Neural crest cell (in vitro differentiated cells): ENCODE data around the gene WSB1. TPM values are rescaled to one million over a fixed set of nuclear protein-coding genes. Genes with fewer than 3 reads are reported as not detected.
"Not testable (repeated sequence)": the region's sequence is repeated elsewhere in the genome, so short reads cannot be mapped to it uniquely, and the experiment has no call there.

Experiments
- DNase-seq: peaks from one replicate; pipeline ENCODE4 v3.0.0; 2021; ENCODE audit warnings: low read depth, mixed read lengths, low spot score
- H3K27ac Mint-ChIP-seq: one replicate; pipeline ENCODE4 v1.8.0; 2021; ENCODE audit warnings: mild to moderate bottlenecking, mixed read lengths; ENCODE audit not compliant: unreplicated experiment
- H3K27me3 Mint-ChIP-seq: 2 replicates; pipeline ENCODE4 v1.8.0; 2021; ENCODE audit warnings: low read depth, mild to moderate bottlenecking, mixed read lengths
- H3K36me3 Mint-ChIP-seq: 2 replicates; pipeline ENCODE4 v1.8.0; 2021; ENCODE audit warnings: low read depth, mild to moderate bottlenecking, mixed read lengths
- H3K4me1 Mint-ChIP-seq: 2 replicates; pipeline ENCODE4 v1.8.0; 2021; ENCODE audit warnings: mixed read lengths
- H3K4me3 Mint-ChIP-seq: one replicate; pipeline ENCODE4 v1.8.0; 2021; ENCODE audit warnings: mild to moderate bottlenecking, mixed read lengths
- H3K9me3 Mint-ChIP-seq: 2 replicates; pipeline ENCODE4 v1.8.0; 2021; ENCODE audit warnings: mixed read lengths
- total RNA-seq: library from RNA; stranded (reverse); gene quantifications from 2 replicates; pipeline ENCODE4 v1.2.1, GENCODE V29; 2021
- TF ChIP-seq, protein P1 (sequence below): fragments of 200-600 bp; sonication (generic); conservative IDR thresholded peaks from 2 replicates; pipeline ENCODE4 v1.5.0; 2021; ENCODE audit warnings: antibody characterized with exemption, mild to moderate bottlenecking

Gene WSB1
- total RNA-seq, 1 donor from 2014 or later = 237 TPM

DNA sequence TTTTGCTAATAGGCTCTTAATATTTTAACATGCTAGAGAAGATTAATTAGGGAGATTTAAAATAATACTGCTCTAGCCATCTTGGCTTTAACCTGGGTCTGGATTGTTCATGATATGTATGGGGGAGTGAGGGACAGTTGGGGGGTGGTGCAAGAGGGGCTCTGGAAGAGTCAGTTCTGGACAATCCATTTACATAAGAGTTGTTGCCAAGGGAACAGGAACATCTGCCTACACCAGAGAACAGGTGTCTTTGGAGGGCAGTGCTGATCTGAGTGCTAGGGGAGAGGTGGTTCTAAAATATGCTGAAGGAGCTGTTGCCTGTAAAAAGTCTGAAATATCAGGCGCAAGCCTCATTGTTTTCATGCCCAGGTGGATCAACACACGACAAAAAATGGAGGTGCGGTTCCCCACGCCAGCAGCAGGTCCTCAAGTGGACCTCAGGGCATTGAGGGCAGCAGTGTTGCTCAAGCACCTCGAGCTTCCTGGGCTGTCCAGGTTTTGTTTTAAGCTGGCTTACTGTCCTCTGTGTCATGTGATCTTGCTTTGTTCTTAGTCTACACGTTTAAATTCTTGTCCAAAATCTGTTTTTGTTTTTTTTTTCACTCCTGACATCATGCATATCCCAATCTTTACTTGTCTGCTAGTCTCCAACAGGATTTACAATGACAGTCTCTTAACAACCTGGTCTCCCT, 25.4 kb upstream of the WSB1 start:
- Mint-ChIP-seq H3K36me3 (no peaks in the 10 kb centered on the region), H3K4me3 (no peak overlapping the region), H3K27ac (no peak overlapping the region), H3K9me3 (no peaks in the 10 kb centered on the region), H3K27me3 (peaks cover 17% of the 10 kb centered on the region), H3K4me1 (no peaks in the 10 kb centered on the region)
- no peak for DNase-seq
- TF ChIP-seq, protein P1, sequence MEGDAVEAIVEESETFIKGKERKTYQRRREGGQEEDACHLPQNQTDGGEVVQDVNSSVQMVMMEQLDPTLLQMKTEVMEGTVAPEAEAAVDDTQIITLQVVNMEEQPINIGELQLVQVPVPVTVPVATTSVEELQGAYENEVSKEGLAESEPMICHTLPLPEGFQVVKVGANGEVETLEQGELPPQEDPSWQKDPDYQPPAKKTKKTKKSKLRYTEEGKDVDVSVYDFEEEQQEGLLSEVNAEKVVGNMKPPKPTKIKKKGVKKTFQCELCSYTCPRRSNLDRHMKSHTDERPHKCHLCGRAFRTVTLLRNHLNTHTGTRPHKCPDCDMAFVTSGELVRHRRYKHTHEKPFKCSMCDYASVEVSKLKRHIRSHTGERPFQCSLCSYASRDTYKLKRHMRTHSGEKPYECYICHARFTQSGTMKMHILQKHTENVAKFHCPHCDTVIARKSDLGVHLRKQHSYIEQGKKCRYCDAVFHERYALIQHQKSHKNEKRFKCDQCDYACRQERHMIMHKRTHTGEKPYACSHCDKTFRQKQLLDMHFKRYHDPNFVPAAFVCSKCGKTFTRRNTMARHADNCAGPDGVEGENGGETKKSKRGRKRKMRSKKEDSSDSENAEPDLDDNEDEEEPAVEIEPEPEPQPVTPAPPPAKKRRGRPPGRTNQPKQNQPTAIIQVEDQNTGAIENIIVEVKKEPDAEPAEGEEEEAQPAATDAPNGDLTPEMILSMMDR = no peak

DNA sequence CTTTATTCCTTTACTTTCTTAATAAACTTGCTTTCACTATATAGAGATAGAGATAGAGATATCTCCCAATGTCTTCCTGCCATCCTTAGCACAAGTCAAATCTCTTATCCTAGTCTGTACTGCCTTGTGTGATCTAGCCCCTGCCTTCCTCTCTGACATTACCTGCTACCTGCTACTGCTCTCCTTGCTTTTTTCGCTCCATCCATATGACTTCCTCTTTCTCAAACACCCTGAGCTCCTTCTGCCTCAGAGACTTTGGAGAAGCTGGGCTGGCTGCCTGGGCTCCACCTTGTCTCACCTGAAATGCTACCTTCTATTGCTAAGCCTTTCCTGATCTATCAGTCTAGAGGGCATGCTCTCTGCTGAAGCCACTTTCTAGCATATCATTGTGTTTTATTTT, 24.7 kb upstream of the WSB1 start:
- DNase-seq = no peak
- TF ChIP-seq, protein P1 = no peak
- H3K27ac Mint-ChIP-seq = no peak overlapping the region
- H3K27me3 Mint-ChIP-seq = peaks cover 17% of the 10 kb centered on the region
- no peaks in the 10 kb centered on the region for H3K9me3 Mint-ChIP-seq
- no peaks in the 10 kb centered on the region for H3K36me3 Mint-ChIP-seq
- H3K4me3 Mint-ChIP-seq = no peak overlapping the region
- no peaks in the 10 kb centered on the region for H3K4me1 Mint-ChIP-seq

DNA sequence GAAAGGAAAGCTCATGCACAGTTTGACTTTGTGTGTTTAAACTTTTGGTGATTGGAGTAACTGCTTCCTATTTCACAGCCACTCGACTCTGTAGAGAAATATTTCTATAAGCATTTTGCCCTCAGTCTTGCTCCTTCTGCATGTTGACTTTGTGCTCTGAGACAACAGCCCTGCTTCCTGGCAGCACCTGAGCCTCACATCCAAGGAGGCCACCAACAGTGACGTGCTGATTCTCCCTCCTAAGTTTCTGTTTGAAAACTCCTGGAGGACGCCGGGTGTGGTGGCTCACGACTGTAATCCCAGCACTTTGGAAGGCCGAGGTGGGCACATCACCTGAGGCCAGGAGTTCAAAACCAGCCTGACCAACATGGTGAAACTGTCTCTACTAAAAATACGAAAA, 23.9 kb upstream of the WSB1 start:
- Mint-ChIP-seq H3K4me1 (no peaks in the 10 kb centered on the region), H3K9me3 (no peaks in the 10 kb centered on the region), H3K27me3 (peaks cover 17% of the 10 kb centered on the region), H3K36me3 (no peaks in the 10 kb centered on the region), H3K27ac (no peak overlapping the region), H3K4me3 (no peak overlapping the region)
- no peak for DNase-seq
- TF ChIP-seq, protein P1 = no peak

DNA sequence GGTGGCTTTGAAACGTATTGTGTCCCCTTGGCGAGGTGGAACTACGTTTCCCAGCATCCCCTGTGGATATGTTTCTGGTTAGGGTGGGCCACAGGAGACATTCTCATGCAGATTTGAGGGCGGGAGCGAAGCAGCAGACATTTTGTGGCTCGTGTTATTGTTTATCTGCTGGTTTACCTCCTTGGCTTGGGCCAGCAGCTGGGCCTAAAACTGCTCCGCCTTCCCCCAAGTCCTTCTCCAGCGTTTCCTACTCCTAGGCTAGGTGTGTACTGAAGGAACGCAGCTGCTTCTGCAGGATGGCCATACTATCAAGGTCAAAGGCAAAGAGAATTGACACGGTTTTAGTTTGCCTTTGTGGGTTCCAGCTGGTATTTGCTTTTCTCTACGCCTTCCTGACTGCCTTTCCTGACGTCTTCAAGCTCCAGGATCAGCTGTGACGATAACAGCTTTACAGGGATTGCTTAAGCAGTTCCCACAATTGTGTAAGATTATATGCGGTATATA, 17.2 kb upstream of the WSB1 start:
- peak; percentile 44 for DNase-seq
- TF ChIP-seq, protein P1 = no peak
- Mint-ChIP-seq H3K4me1 (peaks cover 8% of the 10 kb centered on the region), H3K27me3 (no peaks in the 10 kb centered on the region), H3K4me3 (peak overlapping the region; percentile 49), H3K36me3 (no peaks in the 10 kb centered on the region), H3K9me3 (no peaks in the 10 kb centered on the region), H3K27ac (peak overlapping the region; percentile 78)

DNA sequence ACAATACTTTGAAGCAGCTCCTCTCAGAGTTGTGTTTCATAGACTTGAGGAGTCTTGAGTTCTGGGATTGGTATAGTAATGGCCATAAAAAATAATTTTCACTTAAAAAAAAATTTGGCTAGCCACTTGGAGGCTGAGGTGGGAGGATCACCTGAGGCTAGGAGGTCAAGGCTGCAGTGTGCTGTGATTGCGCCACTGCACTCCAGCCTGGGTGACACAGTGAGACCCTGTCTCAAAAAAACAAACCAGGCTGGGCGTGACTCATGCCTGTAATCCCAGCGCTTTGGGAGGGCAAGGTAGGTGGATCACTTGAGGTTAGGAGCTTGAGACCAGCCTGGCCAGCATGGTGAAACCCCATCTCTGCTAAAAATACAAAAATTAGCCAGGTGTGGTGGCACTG, 14.8 kb upstream of the WSB1 start:
- H3K36me3 Mint-ChIP-seq, H3K27ac Mint-ChIP-seq, H3K4me3 Mint-ChIP-seq, H3K27me3 Mint-ChIP-seq, H3K4me1 Mint-ChIP-seq, H3K9me3 Mint-ChIP-seq, DNase-seq: not testable (repeated sequence)

DNA sequence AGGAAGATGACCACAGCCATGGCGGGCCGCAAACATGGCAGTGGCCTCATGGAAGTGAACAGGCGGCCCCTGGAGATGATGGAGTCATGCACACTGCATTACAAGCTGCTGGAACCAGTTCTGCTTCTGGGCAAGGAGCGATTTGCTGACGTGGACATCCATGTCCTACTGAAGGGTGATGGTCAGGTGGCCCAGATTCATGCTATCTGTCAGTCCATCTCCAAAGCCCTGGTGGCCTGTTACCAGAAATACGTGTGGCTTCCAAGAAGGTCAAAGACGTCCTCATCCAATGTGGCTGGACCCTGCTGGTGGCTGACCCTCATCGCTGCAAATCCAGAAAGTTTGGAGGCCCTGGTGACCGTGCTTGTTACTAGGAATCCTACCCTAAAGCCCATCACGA, 13.4 kb upstream of the WSB1 start:
- no peak overlapping the region for H3K4me3 Mint-ChIP-seq
- H3K27ac Mint-ChIP-seq = no peak overlapping the region
- TF ChIP-seq, protein P1 = no peak
- H3K27me3 Mint-ChIP-seq = no peaks in the 10 kb centered on the region
- DNase-seq = no peak
- H3K4me1 Mint-ChIP-seq = peaks cover 8% of the 10 kb centered on the region
- H3K9me3 Mint-ChIP-seq = no peaks in the 10 kb centered on the region
- no peaks in the 10 kb centered on the region for H3K36me3 Mint-ChIP-seq
